ENCODE data around the gene TTC7B.

TTC7B gene

GRCh38 chr14:90507428-90507827 lies 308.8 kb downstream of the TTC7B start:
- no peak for DNase-seq (ENCODE audit: low spot score)

GRCh38 chr14:90506748-90507147 lies 309.5 kb downstream of the TTC7B start:
- DNase-seq (ENCODE audit: low spot score) = no peak

GRCh38 chr14:90505531-90505930 lies 310.7 kb downstream of the TTC7B start:
- DNase-seq (ENCODE audit: low spot score) = no peak

DNA sequence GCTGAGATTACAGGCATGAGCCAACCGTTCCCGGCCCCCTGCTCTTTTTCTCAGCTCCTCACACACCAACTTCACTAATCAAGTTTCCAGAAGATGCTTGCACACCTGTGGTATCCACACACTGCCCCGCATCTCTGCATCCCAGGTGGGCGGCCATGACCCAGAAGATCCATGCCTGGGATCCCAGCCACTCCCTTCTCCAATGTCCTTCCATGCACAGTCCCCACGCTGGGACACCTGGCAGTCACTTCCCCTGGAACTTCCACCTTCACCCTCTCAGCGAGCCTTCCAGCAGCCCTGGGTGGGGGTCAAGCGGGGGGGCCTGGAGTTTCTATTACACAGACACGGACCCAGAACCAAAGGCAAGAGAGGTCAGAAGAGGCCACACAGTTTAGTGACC lies 311.6 kb downstream of the TTC7B start:
- no peak for DNase-seq (ENCODE audit: low spot score)

DNA sequence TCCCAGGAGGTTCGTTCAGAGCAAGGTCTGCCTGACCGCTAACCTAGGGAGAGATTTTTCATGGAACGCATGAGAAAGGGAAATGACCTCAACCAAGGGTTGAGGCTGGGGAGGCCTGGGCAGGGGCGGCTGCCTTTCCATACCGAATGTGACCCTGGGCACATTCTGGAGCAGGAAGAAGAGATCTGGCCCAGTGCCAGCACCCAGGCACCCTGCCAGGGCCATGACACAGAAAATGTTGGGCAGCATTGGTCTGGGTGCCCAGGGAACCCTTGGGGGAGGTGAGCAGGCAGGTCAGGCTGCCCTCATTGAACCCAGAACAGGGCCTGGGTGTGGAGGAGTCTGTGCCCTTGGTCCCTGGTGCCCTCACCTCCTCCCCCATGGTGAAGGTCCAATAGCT lies 312.6 kb downstream of the TTC7B start:
- no peak for DNase-seq (ENCODE audit: low spot score)

- no peak for DNase-seq (ENCODE audit: low spot score)
Observed at GRCh38 chr14:90502760-90503159, 313.5 kb downstream of the TTC7B start.

DNA sequence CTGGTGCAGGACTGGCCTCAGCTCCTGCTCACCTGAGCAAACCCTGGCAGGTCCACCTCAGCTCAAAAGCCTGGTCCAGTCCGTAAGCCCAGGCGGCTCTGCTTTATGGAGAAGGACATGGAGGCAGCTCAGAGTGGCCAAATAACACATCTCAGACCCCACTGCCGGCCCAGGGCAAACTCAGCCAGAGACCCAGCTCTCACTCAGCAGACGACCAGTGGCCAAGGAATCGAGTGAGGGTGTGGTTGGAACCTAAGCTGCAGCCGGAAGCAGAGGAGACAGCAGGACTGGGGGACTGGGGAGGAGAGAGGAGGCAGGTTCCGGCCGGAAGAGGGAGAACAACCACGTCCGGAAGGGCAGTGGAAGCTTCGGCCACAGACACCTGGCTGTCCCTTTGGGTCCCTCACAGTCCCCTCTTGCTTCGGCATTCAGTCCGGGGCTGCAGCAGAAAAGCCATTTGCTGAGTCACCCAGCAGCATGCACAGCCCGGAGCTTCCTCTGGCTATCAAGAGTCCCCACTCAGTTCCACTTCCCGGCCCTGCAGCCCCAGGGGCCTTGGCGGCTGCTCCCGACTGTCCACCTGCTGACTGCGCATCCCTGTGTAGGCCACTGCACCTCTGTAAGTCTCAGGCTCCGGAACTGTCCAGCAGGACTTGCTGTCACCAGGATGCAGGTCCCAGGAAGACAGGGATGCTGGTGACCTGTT lies 315.4 kb downstream of the TTC7B start:
- no peak for DNase-seq (ENCODE audit: low spot score)

GRCh38 chr14:90499908-90500664 lies 316.1 kb downstream of the TTC7B start:
- DNase-seq (ENCODE audit: low spot score) = no peak

- no peak for DNase-seq (ENCODE audit: low spot score)
Observed at GRCh38 chr14:90499121-90499520, 317.1 kb downstream of the TTC7B start.

GRCh38 chr14:90498198-90498597 lies 318.0 kb downstream of the TTC7B start:
- no peak for DNase-seq (ENCODE audit: low spot score)

DNA sequence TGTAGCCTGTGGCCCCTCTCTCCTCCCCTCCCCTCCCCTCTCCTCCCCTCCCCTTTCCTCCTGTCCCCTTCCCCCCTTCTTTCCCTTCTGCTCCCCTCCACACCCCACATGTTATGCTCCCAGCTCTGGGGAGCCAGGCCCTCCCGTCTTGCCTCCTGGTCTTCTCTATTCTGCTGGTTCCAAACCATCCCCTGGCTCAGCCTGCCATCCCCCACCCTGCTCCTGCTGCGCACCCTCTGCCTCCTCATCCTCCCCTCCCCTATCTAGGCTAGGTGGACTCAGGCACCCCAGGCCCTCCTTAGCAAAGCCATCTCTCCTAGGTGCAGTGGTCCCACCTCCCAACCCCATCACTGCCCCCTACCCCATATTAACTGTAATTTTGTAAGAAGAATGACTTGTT lies 319.9 kb downstream of the TTC7B start:
- DNase-seq (ENCODE audit: low spot score) = no peak

GRCh38 chr14:90495357-90496276 lies 320.6 kb downstream of the TTC7B start:
- peak; percentile 13 for DNase-seq (ENCODE audit: low spot score)

- DNase-seq (ENCODE audit: low spot score) = no peak
Observed at GRCh38 chr14:90491911-90492531, 324.2 kb downstream of the TTC7B start.

DNA sequence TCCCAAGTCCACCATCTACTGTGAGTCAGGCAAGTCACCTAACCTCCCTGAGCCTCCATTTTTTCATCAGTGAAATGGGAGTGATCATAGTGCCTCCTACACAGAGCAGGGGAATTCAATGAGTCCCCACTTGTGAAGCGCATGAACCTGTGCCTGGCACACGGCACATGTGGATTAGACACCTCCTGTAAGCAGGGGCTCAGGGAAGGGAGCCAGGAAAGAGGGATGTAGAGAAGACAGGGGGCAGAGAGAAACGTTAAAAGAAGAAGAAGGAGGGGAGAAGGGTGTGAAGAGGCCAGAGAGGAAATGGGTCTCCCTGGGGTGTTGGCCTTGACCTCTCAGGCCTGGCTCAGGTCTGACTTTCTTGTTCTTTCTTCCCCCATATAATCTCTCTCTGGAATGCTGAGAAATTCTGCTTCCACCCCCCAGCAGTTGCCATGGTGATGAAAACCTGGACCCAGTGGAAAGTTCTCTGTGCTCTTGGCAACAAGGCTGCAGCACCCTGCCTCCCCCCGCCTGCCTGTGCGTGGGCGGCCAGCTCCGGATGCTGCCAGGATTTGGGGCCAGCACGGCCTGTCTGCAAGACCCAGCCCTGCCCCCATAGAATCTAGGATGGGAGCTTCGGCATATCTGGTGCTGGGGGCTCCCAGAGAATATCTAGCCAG lies 324.9 kb downstream of the TTC7B start:
- no peak for DNase-seq (ENCODE audit: low spot score)

GRCh38 chr14:90490720-90491050 lies 325.5 kb downstream of the TTC7B start:
- no peak for DNase-seq (ENCODE audit: low spot score)

DNA sequence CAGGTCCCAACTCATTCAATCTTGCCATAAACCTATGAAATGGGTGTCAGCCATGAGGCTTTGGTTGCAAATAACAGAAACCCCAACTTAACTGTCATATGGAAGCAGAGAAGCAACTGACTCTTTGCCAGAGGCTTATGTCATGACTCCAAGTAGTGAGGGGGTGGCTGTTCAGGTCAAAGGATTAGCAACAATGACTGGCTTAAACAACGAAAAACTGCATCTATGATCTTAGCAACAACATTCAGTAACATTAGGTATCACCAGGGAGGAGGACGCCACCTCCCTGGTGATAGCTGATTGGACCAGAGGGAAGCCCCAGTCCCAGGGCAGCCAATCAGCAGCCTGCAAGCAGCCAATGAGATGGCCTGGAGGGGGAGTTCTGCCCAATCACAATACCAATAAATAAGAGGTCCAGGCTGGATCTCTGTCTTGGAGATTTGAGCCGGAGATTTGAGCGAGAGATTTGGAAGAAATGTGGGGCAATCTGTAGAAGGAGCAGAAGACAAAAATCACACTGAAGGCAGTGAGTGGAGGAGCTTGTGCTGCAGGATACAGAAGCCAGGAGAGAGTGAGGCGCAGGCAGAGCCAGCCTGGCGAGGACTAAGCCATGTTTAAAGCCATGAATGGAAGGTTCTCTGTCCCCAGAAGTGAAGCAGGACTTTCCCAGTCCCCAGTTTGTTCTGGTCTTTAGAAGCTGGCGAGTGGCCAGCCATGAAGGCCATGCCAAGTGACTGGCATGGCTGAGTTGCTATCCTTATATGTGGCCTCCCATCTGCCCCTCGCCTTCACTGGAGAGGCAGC lies 326.1 kb downstream of the TTC7B start:
- DNase-seq (ENCODE audit: low spot score) = no peak

DNA sequence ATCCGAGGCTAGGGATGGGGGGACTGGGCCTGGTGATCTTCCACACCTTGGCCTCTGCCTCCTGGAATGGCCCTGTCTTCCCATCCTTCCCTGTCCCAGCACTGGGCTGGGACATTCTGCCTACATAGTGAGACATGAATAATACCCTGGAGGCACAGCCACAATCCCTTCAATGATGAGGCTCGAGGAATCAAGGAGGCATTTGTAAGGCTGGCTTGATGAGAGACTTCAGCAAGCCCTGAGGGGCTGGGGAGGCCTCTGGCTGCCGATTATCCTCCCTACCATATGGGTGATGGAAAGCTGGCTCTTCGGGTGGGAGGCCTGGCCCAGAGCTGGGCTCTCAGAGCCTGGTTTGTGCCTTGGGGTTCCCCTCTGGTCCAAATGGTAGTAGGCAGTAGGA lies 326.9 kb downstream of the TTC7B start:
- DNase-seq (ENCODE audit: low spot score) = no peak

GRCh38 chr14:90488256-90488655 lies 328.0 kb downstream of the TTC7B start:
- no peak for DNase-seq (ENCODE audit: low spot score)

GRCh38 chr14:90487462-90487861 lies 328.8 kb downstream of the TTC7B start:
- DNase-seq (ENCODE audit: low spot score) = no peak

DNA sequence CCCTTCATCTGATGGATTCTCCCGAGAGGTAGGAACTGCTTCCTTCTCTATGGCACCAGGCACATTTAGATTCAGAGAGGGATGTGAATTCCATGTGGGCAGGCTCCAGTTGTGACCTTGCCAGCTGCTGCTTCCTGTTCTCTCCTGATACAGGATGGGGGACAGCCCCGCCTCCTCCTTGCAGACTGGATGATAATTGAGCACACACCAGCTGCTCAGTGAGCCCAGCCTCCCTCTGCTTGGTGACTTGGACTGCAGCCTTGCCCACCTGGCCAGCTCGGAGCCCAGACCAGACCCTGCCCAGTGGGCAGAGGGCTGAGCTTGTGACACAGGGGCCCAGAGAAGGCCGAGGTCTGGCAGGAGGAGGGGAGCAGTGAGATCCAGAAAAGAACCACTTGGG lies 329.2 kb downstream of the TTC7B start:
- no peak for DNase-seq (ENCODE audit: low spot score)

GRCh38 chr14:90484291-90484690 lies 331.9 kb downstream of the TTC7B start:
- DNase-seq (ENCODE audit: low spot score) = no peak
